HepG2 (cell line): ENCODE measurements around the gene ASIC3. TPM values are rescaled to one million over a fixed set of nuclear protein-coding genes. Genes with fewer than 3 reads are reported as not detected.

Source experiments
- ATF7-NPFF ChIP-seq: sonication (generic); formaldehyde crosslinking; IDR thresholded peaks from 2 replicates; pipeline ENCODE4 v1.8.1; 2023; ENCODE audit warnings: mild to moderate bottlenecking, low read depth, missing genetic modification reagents, moderate library complexity
- HES4 ChIP-seq: sonication (generic); formaldehyde crosslinking; IDR thresholded peaks from 2 replicates; pipeline ENCODE4 v1.9.0; 2021; ENCODE audit warnings: mild to moderate bottlenecking, missing genetic modification reagents, borderline replicate concordance
- HIVEP1 ChIP-seq: sonication (generic); formaldehyde crosslinking; IDR thresholded peaks from 2 replicates; pipeline ENCODE4 v1.4.0; 2020; ENCODE audit warnings: mild to moderate bottlenecking, missing genetic modification reagents
- KDM6A ChIP-seq: IDR thresholded peaks from 2 replicates; pipeline ENCODE4 v1.6.1; 2016; ENCODE audit warnings: low read depth
- SIX1 ChIP-seq: sonication (generic); formaldehyde crosslinking; IDR thresholded peaks from 2 replicates; pipeline ENCODE4 v1.4.0; 2020; ENCODE audit warnings: missing genetic modification reagents, borderline replicate concordance
- ZBTB2 ChIP-seq: sonication (generic); formaldehyde crosslinking; IDR thresholded peaks from 2 replicates; pipeline ENCODE4 v1.8.0; 2022; ENCODE audit warnings: low read depth, missing genetic modification reagents
- ZFY ChIP-seq: sonication (generic); formaldehyde crosslinking; IDR thresholded peaks from 2 replicates; pipeline ENCODE4 v1.4.0; 2020; ENCODE audit warnings: missing genetic modification reagents
- ZNF451 ChIP-seq: sonication (generic); formaldehyde crosslinking; IDR thresholded peaks from 2 replicates; pipeline ENCODE4 v1.5.0; 2020; ENCODE audit warnings: mild to moderate bottlenecking, missing genetic modification reagents
- polyA plus RNA-seq, 8 experiments: library from polyadenylated mRNA; depleted of rRNA in 3 of 8; stranded (reverse) in 7 of 8; unstranded in 1 of 8; fragments of >200 nt; fragmentation: Illumina TruSeq in 4 of 8; extraction: Trizol in 4 of 8; gene quantifications; 2 replicates each; pipeline versions ENCODE4 v1.2.1 to v1.2.3, GENCODE V29; 2011 to 2016; ENCODE audit warnings: low read depth in 4 of 8, missing spikeins in 1 of 8, mixed read lengths in 1 of 8; ENCODE audit not compliant: insufficient read depth in 1 of 8
- total RNA-seq, 5 experiments: library from RNA; depleted of rRNA; stranded (reverse); fragments of >200 nt; fragmentation: Illumina TruSeq; extraction: Trizol; gene quantifications; 2 replicates each; pipeline ENCODE4 v1.2.3, GENCODE V29; 2016; ENCODE audit warnings: low read depth in 1 of 5
- TF ChIP-seq, protein P1 (sequence below): sonication (generic); formaldehyde crosslinking; IDR thresholded peaks from 2 replicates; pipeline ENCODE4 v1.8.1; 2022; ENCODE audit warnings: low read depth, mild to moderate bottlenecking, missing genetic modification reagents
- TF ChIP-seq, protein P2 (sequence below): sonication (generic); formaldehyde crosslinking; IDR thresholded peaks from 2 replicates; pipeline ENCODE4 v1.5.1; 2020; ENCODE audit warnings: mild to moderate bottlenecking, missing genetic modification reagents, moderate library complexity

The ASIC3 gene
- total and polyA plus RNA-seq, 2 of the 13 experiments (the other 11 are each of a cell fraction or from before 2014, with no cell fraction given), result 0.51 TPM; not detected in 1

DNA sequence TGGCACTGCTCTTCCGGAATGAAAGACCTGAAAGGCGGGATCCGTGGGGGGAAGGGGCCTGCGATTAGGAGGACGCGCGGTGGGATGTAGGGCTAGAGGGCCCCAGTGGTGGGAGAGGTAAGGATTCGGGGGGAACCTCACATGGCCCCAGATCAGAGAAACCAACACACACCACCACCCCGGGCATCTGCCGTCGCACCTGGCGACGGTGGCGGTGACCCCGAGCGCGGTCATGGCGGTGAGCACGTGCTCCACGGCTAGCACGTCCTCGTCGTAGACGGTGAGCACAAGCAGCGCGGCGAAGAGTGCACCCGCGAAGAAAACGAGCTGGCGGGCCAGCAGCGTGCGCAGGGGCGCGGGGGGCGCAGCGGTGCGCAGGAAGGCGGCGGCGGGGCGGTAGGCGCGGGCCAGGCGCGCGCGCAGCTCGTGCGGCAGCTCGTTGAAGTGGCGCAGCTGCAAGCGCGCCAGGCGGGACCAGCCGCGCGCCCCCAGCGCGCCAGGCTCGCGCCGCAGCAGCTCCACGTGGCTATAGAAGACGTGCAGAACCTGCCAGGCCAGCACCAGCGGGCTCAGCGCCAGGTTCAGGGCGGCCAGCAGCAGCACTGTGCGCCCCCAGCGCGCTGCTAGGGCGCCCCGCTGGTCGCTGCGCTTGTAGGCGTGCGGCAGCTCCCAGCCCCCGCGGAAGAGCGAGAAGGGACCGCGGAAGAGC, 29.8 kb upstream of the ASIC3 start (continued):
- peak; percentile 19; the same call in 1 of the 2 replicates for TF ChIP-seq ZFY (CRISPR knock-in tag)
- TF ChIP-seq ZBTB2 (CRISPR knock-in tag), result peak; percentile 69; the same call in 1 of the 2 replicates
- TF ChIP-seq, protein P1, sequence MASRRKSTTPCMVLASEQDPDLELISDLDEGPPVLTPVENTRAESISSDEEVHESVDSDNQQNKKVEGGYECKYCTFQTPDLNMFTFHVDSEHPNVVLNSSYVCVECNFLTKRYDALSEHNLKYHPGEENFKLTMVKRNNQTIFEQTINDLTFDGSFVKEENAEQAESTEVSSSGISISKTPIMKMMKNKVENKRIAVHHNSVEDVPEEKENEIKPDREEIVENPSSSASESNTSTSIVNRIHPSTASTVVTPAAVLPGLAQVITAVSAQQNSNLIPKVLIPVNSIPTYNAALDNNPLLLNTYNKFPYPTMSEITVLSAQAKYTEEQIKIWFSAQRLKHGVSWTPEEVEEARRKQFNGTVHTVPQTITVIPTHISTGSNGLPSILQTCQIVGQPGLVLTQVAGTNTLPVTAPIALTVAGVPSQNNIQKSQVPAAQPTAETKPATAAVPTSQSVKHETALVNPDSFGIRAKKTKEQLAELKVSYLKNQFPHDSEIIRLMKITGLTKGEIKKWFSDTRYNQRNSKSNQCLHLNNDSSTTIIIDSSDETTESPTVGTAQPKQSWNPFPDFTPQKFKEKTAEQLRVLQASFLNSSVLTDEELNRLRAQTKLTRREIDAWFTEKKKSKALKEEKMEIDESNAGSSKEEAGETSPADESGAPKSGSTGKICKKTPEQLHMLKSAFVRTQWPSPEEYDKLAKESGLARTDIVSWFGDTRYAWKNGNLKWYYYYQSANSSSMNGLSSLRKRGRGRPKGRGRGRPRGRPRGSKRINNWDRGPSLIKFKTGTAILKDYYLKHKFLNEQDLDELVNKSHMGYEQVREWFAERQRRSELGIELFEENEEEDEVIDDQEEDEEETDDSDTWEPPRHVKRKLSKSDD (CRISPR knock-in tag), result peak; percentile 82
- TF ChIP-seq, protein P2, sequence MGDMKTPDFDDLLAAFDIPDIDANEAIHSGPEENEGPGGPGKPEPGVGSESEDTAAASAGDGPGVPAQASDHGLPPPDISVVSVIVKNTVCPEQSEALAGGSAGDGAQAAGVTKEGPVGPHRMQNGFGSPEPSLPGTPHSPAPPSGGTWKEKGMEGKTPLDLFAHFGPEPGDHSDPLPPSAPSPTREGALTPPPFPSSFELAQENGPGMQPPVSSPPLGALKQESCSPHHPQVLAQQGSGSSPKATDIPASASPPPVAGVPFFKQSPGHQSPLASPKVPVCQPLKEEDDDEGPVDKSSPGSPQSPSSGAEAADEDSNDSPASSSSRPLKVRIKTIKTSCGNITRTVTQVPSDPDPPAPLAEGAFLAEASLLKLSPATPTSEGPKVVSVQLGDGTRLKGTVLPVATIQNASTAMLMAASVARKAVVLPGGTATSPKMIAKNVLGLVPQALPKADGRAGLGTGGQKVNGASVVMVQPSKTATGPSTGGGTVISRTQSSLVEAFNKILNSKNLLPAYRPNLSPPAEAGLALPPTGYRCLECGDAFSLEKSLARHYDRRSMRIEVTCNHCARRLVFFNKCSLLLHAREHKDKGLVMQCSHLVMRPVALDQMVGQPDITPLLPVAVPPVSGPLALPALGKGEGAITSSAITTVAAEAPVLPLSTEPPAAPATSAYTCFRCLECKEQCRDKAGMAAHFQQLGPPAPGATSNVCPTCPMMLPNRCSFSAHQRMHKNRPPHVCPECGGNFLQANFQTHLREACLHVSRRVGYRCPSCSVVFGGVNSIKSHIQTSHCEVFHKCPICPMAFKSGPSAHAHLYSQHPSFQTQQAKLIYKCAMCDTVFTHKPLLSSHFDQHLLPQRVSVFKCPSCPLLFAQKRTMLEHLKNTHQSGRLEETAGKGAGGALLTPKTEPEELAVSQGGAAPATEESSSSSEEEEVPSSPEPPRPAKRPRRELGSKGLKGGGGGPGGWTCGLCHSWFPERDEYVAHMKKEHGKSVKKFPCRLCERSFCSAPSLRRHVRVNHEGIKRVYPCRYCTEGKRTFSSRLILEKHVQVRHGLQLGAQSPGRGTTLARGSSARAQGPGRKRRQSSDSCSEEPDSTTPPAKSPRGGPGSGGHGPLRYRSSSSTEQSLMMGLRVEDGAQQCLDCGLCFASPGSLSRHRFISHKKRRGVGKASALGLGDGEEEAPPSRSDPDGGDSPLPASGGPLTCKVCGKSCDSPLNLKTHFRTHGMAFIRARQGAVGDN, result peak; percentile 66
- no peak for TF ChIP-seq KDM6A (CRISPR knock-in tag)
- TF ChIP-seq ZNF451 (CRISPR knock-in tag), result 0 out of 2 replicates have a peak, but pooled peaks have one; percentile 39
- no peak for TF ChIP-seq SIX1 (CRISPR knock-in tag)
- peak; percentile 14; the same call in 1 of the 2 replicates for TF ChIP-seq ATF7-NPFF
- TF ChIP-seq HIVEP1 (CRISPR knock-in tag), result 0 out of 2 replicates have a peak, but pooled peaks have one; percentile 9
- TF ChIP-seq HES4 (CRISPR knock-in tag), result no peak
